ENCODE measurements around the gene PPP4R3A.

- no peak for TF ChIP-seq CTCF (IDR thresholded peaks at IDR 0.05)
- TF ChIP-seq ZFX (IDR thresholded peaks at IDR 0.05; ENCODE audit: borderline replicate concordance): no peak
These were observed 10.0 kb upstream of the PPP4R3A start for GRCh38 chr14:91520138-91520537.

All from 22Rv1 (cell line).